ENCODE measurements around the gene SLC25A17.

DNA sequence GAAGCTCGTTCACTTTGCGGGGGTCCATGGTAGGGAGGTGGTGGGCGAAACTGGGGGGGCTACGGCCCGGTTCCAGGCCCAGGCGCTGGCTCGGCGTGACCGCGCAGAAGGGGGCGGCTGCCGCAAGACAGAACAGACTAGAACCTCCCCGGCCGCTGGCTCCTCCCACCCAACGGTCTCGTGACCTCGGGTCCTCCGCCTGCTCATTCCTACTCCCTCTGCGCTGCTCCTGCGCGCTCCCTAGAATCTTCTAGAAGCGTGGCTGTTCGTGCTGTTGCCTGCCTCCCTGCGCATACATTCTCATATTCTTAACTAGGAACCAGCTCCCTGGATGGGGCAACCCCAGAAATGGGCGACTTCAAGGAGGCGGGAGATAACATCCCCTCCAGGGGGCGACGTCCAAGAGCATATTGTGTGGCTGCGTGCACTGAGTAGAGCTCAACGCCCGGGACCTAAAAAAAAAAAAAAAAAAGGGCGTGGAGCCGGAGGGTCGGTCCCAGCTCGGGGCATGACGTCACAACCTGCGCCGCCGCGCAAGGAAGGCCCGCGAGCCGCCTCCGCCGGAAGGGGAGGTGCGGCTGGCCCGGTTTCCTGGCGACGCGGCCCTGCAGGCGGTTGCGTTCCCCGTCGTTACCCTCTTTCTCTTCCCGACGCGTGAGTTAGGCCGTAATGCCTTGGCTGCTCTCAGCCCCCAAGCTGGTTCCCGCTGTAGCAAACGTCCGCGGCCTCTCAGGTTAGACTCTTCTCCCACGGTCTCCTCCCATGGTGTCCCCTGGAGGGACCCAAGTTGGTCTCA, 37.6 kb upstream of the SLC25A17 start, which contains the start of the genes ST13 and XPNPEP3:
- peak; percentile 53 for TF ChIP-seq CTCF (conservative IDR thresholded peaks at IDR 0.05)
- TF ChIP-seq EZH2 (IDR thresholded peaks at IDR 0.05; ENCODE audit: low read depth), result no peak
